GM21515 (cell line): ENCODE measurements around the gene TMEM131L.
"Not testable (repeated sequence)": the region's sequence is repeated elsewhere in the genome, so short reads cannot be mapped to it uniquely, and the experiment has no call there.

Source experiments
- ATAC-seq: cut with Tn5 transposase; IDR thresholded peaks from one replicate; pipeline ENCODE4 v1.9.1; 2021; ENCODE audit not compliant: unreplicated experiment

TMEM131L gene

GRCh38 chr4:153603835-153604234, 137.7 kb downstream of the TMEM131L start:
- no peak for ATAC-seq

- not testable (repeated sequence) for ATAC-seq
Measured at GRCh38 chr4:153609070-153609469, 142.9 kb downstream of the TMEM131L start.

GRCh38 chr4:153610623-153611376, 144.6 kb downstream of the TMEM131L start:
- no peak for ATAC-seq

- no peak for ATAC-seq
Measured at GRCh38 chr4:153611679-153612078, 145.5 kb downstream of the TMEM131L start.

GRCh38 chr4:153612878-153613277, 146.7 kb downstream of the TMEM131L start:
- ATAC-seq: no peak

- no peak for ATAC-seq
Measured at GRCh38 chr4:153616006-153616555, 149.9 kb downstream of the TMEM131L start.

- ATAC-seq: no peak
Measured at GRCh38 chr4:153618833-153619232, 152.7 kb downstream of the TMEM131L start.

GRCh38 chr4:153619811-153620210, 153.7 kb downstream of the TMEM131L start:
- no peak for ATAC-seq

- ATAC-seq: no peak
Measured at GRCh38 chr4:153620352-153620751, 154.2 kb downstream of the TMEM131L start.

GRCh38 chr4:153622093-153622492, 155.9 kb downstream of the TMEM131L start:
- ATAC-seq: no peak

- ATAC-seq: no peak
Measured at GRCh38 chr4:153622778-153623240, 156.6 kb downstream of the TMEM131L start.

GRCh38 chr4:153623491-153623890, 157.3 kb downstream of the TMEM131L start:
- ATAC-seq: no peak

- ATAC-seq: no peak
Measured at GRCh38 chr4:153628796-153629315, 162.7 kb downstream of the TMEM131L start.

GRCh38 chr4:153629776-153630175, 163.6 kb downstream of the TMEM131L start:
- no peak for ATAC-seq

- no peak for ATAC-seq
Measured at GRCh38 chr4:153634738-153635353, 168.7 kb downstream of the TMEM131L start.

GRCh38 chr4:153635846-153636245, 169.7 kb downstream of the TMEM131L start:
- ATAC-seq: no peak

GRCh38 chr4:153637201-153637600, 171.0 kb downstream of the TMEM131L start:
- no peak for ATAC-seq

GRCh38 chr4:153638011-153638410, 171.9 kb downstream of the TMEM131L start:
- no peak for ATAC-seq

- ATAC-seq: no peak
Measured at GRCh38 chr4:153638999-153639398, 172.8 kb downstream of the TMEM131L start.

- ATAC-seq: no peak
Measured at GRCh38 chr4:153639833-153640802, 174.0 kb downstream of the TMEM131L start.

GRCh38 chr4:153641532-153641931, 175.4 kb downstream of the TMEM131L start:
- ATAC-seq: no peak
